Medulla oblongata (tissue), 1 donor: ENCODE measurements around the gene TIPARP.
"Not testable (repeated sequence)": the region's sequence is repeated elsewhere in the genome, so short reads cannot be mapped to it uniquely, and the experiment has no call there.

Experiments
- DNase-seq: peaks from one replicate; pipeline ENCODE4 v3.0.0-alpha.2; 2015; ENCODE audit errors: extremely low spot score

TIPARP gene

GRCh38 chr3:156646958-156647357 is 27.4 kb upstream of the TIPARP start:
- no peak for DNase-seq

GRCh38 chr3:156648086-156648485 is 26.3 kb upstream of the TIPARP start:
- DNase-seq = no peak

GRCh38 chr3:156649681-156650080 is 24.7 kb upstream of the TIPARP start:
- no peak for DNase-seq

GRCh38 chr3:156652661-156653060 is 21.7 kb upstream of the TIPARP start:
- not testable (repeated sequence) for DNase-seq

- no peak for DNase-seq
Observed at GRCh38 chr3:156654834-156655233, 19.6 kb upstream of the TIPARP start.

GRCh38 chr3:156655819-156656550 is 18.4 kb upstream of the TIPARP start:
- no peak for DNase-seq

GRCh38 chr3:156657440-156657839 is 16.9 kb upstream of the TIPARP start:
- no peak for DNase-seq

GRCh38 chr3:156657862-156658731 is 16.3 kb upstream of the TIPARP start:
- no peak for DNase-seq

GRCh38 chr3:156658732-156659090 is 15.7 kb upstream of the TIPARP start:
- DNase-seq = no peak

- peak; percentile 65 for DNase-seq
Observed at GRCh38 chr3:156659260-156659659, 15.1 kb upstream of the TIPARP start.

- no peak for DNase-seq
Observed at GRCh38 chr3:156661155-156661554, 13.2 kb upstream of the TIPARP start.

- DNase-seq = no peak
Observed at GRCh38 chr3:156664011-156664830, 10.2 kb upstream of the TIPARP start.

GRCh38 chr3:156664831-156665178 is 9.6 kb upstream of the TIPARP start:
- no peak for DNase-seq

- DNase-seq = no peak
Observed at GRCh38 chr3:156665291-156665690, 9.1 kb upstream of the TIPARP start.

- no peak for DNase-seq
Observed at GRCh38 chr3:156666073-156666472, 8.3 kb upstream of the TIPARP start.

- no peak for DNase-seq
Observed at GRCh38 chr3:156668073-156668763, 6.2 kb upstream of the TIPARP start.

GRCh38 chr3:156670077-156670476 is 4.3 kb upstream of the TIPARP start:
- no peak for DNase-seq

GRCh38 chr3:156670652-156671051 is 3.7 kb upstream of the TIPARP start:
- no peak for DNase-seq

- DNase-seq = no peak
Observed at GRCh38 chr3:156673732-156674045, 701 bp upstream of the TIPARP start.

- DNase-seq = peak; percentile 47
Observed at GRCh38 chr3:156674911-156675829, 780 bp downstream of the TIPARP start.
